HepG2 (cell line): ENCODE results near the gene SPRED3. TPM values are rescaled to one million over a fixed set of nuclear protein-coding genes. Genes with fewer than 3 reads are reported as not detected.
A peak's percentile ranks its signal among the peaks of the same experiment; 100 is the strongest.

Experiments used
- ATAC-seq: fragments of 200-7000 bp; cut with Tn5 transposase; 3 replicates; pipeline ENCODE4 v1.9.1; 2020; ENCODE audit warnings: mild to moderate bottlenecking, moderate library complexity
- BruUV-seq: library from RNA; stranded (reverse); fragments of 400-500 nt; replicated peaks from 2 replicates; lab custom pipeline; 2021; lab: Mats Ljungman, UMichigan
- CTCF ChIA-PET: fragments of 300-600 bp; formaldehyde crosslinking; extraction: SDS; loops from one replicate; lab custom pipeline; 2021; ENCODE audit warnings: low total read pairs, inconsistent platforms, low intra/inter-chr PET ratio; lab: Yijun Ruan, JAX
- POLR2A ChIA-PET: fragments of 350-600 bp; sonication (Branson Sonifier 250); formaldehyde crosslinking; loops from one replicate; lab custom pipeline; 2020; ENCODE audit warnings: antibody characterized with exemption, inconsistent platforms; lab: Yijun Ruan, JAX
- DNase-seq: peaks from one replicate; pipeline ENCODE4 v3.0.0-alpha.2; 2015; ENCODE audit warnings: low spot score
- FAIRE-seq: peaks from 3 replicates; lab custom pipeline; 2011; peaks lifted over from hg19 to GRCh38; lab: Jason Lieb, UNC
- H2AFZ ChIP-seq: one replicate; pipeline ENCODE4 v1.6.1; 2011; ENCODE audit warnings: low read length, inconsistent platforms
- H3K27ac ChIP-seq: fragments of 300-600 bp; 3 replicates; pipeline ENCODE4 v1.8.0; 2011; ENCODE audit warnings: mixed run types, mild to moderate bottlenecking, mixed read lengths, low read length, inconsistent platforms; ENCODE audit not compliant: insufficient read depth; ENCODE audit errors: extremely low read length
- H3K27me3 ChIP-seq, 2 experiments: fragments of 200-600 bp in 1 of 2; 2 replicates in 1 of 2; 3 replicates in 1 of 2; pipeline versions ENCODE4 v1.6.0 to v1.8.0; 2011; ENCODE audit warnings: low read length in 2 of 2, mild to moderate bottlenecking in 2 of 2, moderate library complexity in 2 of 2, inconsistent platforms in 1 of 2; ENCODE audit not compliant: insufficient read depth in 2 of 2, control insufficient read depth in 1 of 2
- H3K36me3 ChIP-seq, 2 experiments: fragments of 200-600 bp in 1 of 2; replicated peaks in 1 of 2; 2 replicates in 1 of 2; 3 replicates in 1 of 2; pipeline versions ENCODE4 v1.5.1 to v1.8.0; 2011; ENCODE audit warnings: low read length in 2 of 2, inconsistent platforms in 1 of 2; ENCODE audit not compliant: insufficient read depth in 2 of 2, control insufficient read depth in 1 of 2
- H3K4me1 ChIP-seq: 2 replicates; pipeline ENCODE4 v1.5.1; 2012; ENCODE audit warnings: low read length, inconsistent platforms; ENCODE audit not compliant: insufficient read depth
- H3K4me2 ChIP-seq: 2 replicates; pipeline ENCODE4 v1.6.0; 2011; ENCODE audit warnings: low read depth, low read length, inconsistent platforms
- H3K4me3 ChIP-seq, 3 experiments: fragments of 200-600 bp in 1 of 3; sonication (generic), shearing (Covaris generic) in 1 of 3; replicated peaks in 1 of 3; 2 replicates each; pipeline ENCODE4 v1.5.1; 2011 to 2016; ENCODE audit warnings: low read length in 3 of 3, inconsistent platforms in 2 of 3, low read depth in 2 of 3, mild to moderate bottlenecking in 2 of 3, control low read depth in 1 of 3, mixed read lengths in 1 of 3; ENCODE audit not compliant: insufficient read depth in 1 of 3
- H3K79me2 ChIP-seq: one replicate; pipeline ENCODE4 v1.6.1; 2011; ENCODE audit warnings: low read length, inconsistent platforms; ENCODE audit not compliant: insufficient read depth
- H3K9ac ChIP-seq: 2 replicates; pipeline ENCODE4 v1.6.0; 2011; ENCODE audit warnings: mild to moderate bottlenecking, low read depth, low read length, inconsistent platforms; ENCODE audit not compliant: insufficient read depth
- H3K9me3 ChIP-seq: 2 replicates; pipeline ENCODE4 v1.5.1; 2012; ENCODE audit warnings: mild to moderate bottlenecking, low read length
- H4K20me1 ChIP-seq: 2 replicates; pipeline ENCODE4 v1.6.0; 2011; ENCODE audit warnings: inconsistent platforms, mild to moderate bottlenecking, low read length, moderate library complexity; ENCODE audit not compliant: insufficient read depth
- CREB1 ChIP-seq, 2 experiments: fragments of 450-650 bp in 1 of 2; IDR thresholded peaks; 2 replicates each; pipeline ENCODE4 v1.6.1; 2016 to 2017; ENCODE audit warnings: control low read depth in 1 of 2, mild to moderate bottlenecking in 1 of 2, missing compliant biosample characterization in 1 of 2, missing genetic modification characterization in 1 of 2
- CREM ChIP-seq, 2 experiments: sonication (generic) in 1 of 2; formaldehyde crosslinking in 1 of 2; IDR thresholded peaks; 2 replicates each; pipeline versions ENCODE4 v1.4.0 to v1.6.1; 2016 to 2020; ENCODE audit warnings: antibody characterized with exemption in 1 of 2, mild to moderate bottlenecking in 1 of 2, missing genetic modification reagents in 1 of 2
- GATAD2A ChIP-seq: IDR thresholded peaks from 2 replicates; pipeline ENCODE4 v1.6.1; 2016
- HNF1B ChIP-seq: sonication (generic); formaldehyde crosslinking; IDR thresholded peaks from 2 replicates; pipeline ENCODE4 v1.5.1; 2020; ENCODE audit warnings: mild to moderate bottlenecking, moderate library complexity, missing genetic modification reagents
- POLR2AphosphoS5 ChIP-seq: IDR thresholded peaks from 2 replicates; pipeline ENCODE4 v1.6.1; 2012; ENCODE audit warnings: low read depth, low read length
- PRDM4 ChIP-seq: sonication (generic); formaldehyde crosslinking; IDR thresholded peaks from 2 replicates; pipeline ENCODE4 v1.9.0; 2021; ENCODE audit warnings: missing genetic modification reagents, borderline replicate concordance
- RCOR2 ChIP-seq: IDR thresholded peaks from 2 replicates; pipeline ENCODE4 v1.6.1; 2016; ENCODE audit warnings: missing biosample characterization, missing genetic modification reagents
- SETDB1 ChIP-seq: sonication (generic); formaldehyde crosslinking; IDR thresholded peaks from 2 replicates; pipeline ENCODE4 v1.5.1; 2020; ENCODE audit warnings: missing genetic modification reagents, mild to moderate bottlenecking, borderline replicate concordance
- SMC3 ChIP-seq: IDR thresholded peaks from 2 replicates; pipeline ENCODE4 v1.6.1; 2011; ENCODE audit warnings: low read length, improper control_type of control experiment
- ZC3H13 ChIP-seq: sonication (generic); formaldehyde crosslinking; IDR thresholded peaks from 2 replicates; pipeline ENCODE4 v1.8.1; 2023; ENCODE audit warnings: mild to moderate bottlenecking, missing genetic modification reagents, moderate library complexity
- ZNF136 ChIP-seq: sonication (generic); formaldehyde crosslinking; IDR thresholded peaks from 2 replicates; pipeline ENCODE4 v1.8.1; 2022; ENCODE audit warnings: low read depth, mild to moderate bottlenecking, moderate library complexity, missing genetic modification reagents
- ZNF335 ChIP-seq: sonication (generic); formaldehyde crosslinking; IDR thresholded peaks from 2 replicates; pipeline ENCODE4 v1.4.0; 2020; ENCODE audit warnings: missing genetic modification reagents
- ZNF451 ChIP-seq: sonication (generic); formaldehyde crosslinking; IDR thresholded peaks from 2 replicates; pipeline ENCODE4 v1.5.0; 2020; ENCODE audit warnings: mild to moderate bottlenecking, missing genetic modification reagents
- ZNF597 ChIP-seq: sonication (generic); formaldehyde crosslinking; IDR thresholded peaks from 2 replicates; pipeline ENCODE4 v1.5.0; 2020; ENCODE audit warnings: missing genetic modification reagents
- ZNF652 ChIP-seq: IDR thresholded peaks from 2 replicates; pipeline ENCODE4 v1.6.1; 2016; ENCODE audit warnings: low read depth, borderline replicate concordance
- ZNF770 ChIP-seq: sonication (generic); formaldehyde crosslinking; IDR thresholded peaks from 2 replicates; pipeline ENCODE4 v1.5.0; 2020; ENCODE audit warnings: mild to moderate bottlenecking, missing genetic modification reagents
- ZNF841 ChIP-seq: sonication (generic); formaldehyde crosslinking; IDR thresholded peaks from 2 replicates; pipeline ENCODE4 v1.8.1; 2023; ENCODE audit warnings: missing genetic modification reagents, borderline replicate concordance
- WGBS: methylation state at CpG from one replicate; pipeline ENCODE4 v1.1.6; 2017; ENCODE audit warnings: low lambda C conversion rate; 5-methylcytosine and 5-hydroxymethylcytosine counted together
- in situ Hi-C: cut with HindIII; loops from 2 replicates; pipeline ENCODE4 v1.10.0; 2017; ENCODE audit warnings: low pct_unique_long_range_greater_than_20kb; ENCODE audit not compliant: extremely low pct_ligation_motif_present
- intact Hi-C: fragments of 100-400 bp; cut with micrococcal nuclease; formaldehyde crosslinking; loops from one replicate; pipeline ENCODE4 v1.10.0; 2022; ENCODE audit not compliant: unreplicated experiment
- polyA plus RNA-seq, 8 experiments: library from polyadenylated mRNA; depleted of rRNA in 3 of 8; stranded (reverse) in 7 of 8; unstranded in 1 of 8; fragments of >200 nt; fragmentation: Illumina TruSeq in 4 of 8; extraction: Trizol in 4 of 8; gene quantifications; 2 replicates each; pipeline versions ENCODE4 v1.2.1 to v1.2.3, GENCODE V29; 2011 to 2016; ENCODE audit warnings: low read depth in 4 of 8, missing spikeins in 1 of 8, mixed read lengths in 1 of 8; ENCODE audit not compliant: insufficient read depth in 1 of 8
- total RNA-seq, 5 experiments: library from RNA; depleted of rRNA; stranded (reverse); fragments of >200 nt; fragmentation: Illumina TruSeq; extraction: Trizol; gene quantifications; 2 replicates each; pipeline ENCODE4 v1.2.3, GENCODE V29; 2016; ENCODE audit warnings: low read depth in 1 of 5

SPRED3 gene
- total and polyA plus RNA-seq, 2 of the 13 experiments (the other 11 are each of a cell fraction or from before 2014, with no cell fraction given) = 0.15 to 0.17 TPM

GRCh38 chr19:38402623-38402966 is 14.1 kb downstream of the SPRED3 start:
- Histone ChIP-seq H3K4me2 (peak overlapping the region; percentile 89), H3K79me2 (no peaks in the 10 kb centered on the region), H3K4me1 (no peaks in the 10 kb centered on the region), H2AFZ (peak overlapping the region; percentile 70), H3K36me3 (no peaks in the 10 kb centered on the region), H3K27me3 (peaks cover 5 to 17% of the 10 kb centered on the region in 2 experiments; a peak in 3 of 5 replicates), H3K9ac (peak overlapping the region; percentile 37), H3K4me3 (peak overlapping the region in 2 of 3 experiments; percentile 27 to 86; a peak in 3 of 6 replicates), H3K9me3 (no peaks in the 10 kb centered on the region), H4K20me1 (no peaks in the 10 kb centered on the region), H3K27ac (no peak overlapping the region)
- peak; percentile 71 for FAIRE-seq
- BruUV-seq = no TSS peak
- ATAC-seq = no peak
- ChIA-PET CTCF (interaction anchor here (0.8 to 1.3 kb wide), 3 partner anchors 39 to 172 kb away, joined by 4 to 5 read pairs (median 4); no protein-coding TSS in a partner anchor), POLR2A (interaction anchor here (0.6 to 2.7 kb wide), 14 partner anchors 8 to 623 kb away, joined by 3 to 30 read pairs (median 6); partner anchors contain the start of genes ACTN4, EIF3K, GGN and MRPS12)
- no peak for DNase-seq
- in situ Hi-C loops (no loop called here), intact Hi-C loops (loop anchor here (5.0 kb wide), 1 partner anchor 230 kb away; no protein-coding TSS in a partner anchor)
- 4% methylated on average over 9 of the region's 18 CpGs for WGBS
- TF ChIP-seq PRDM4 (CRISPR knock-in tag) (no peak), CREB1 (IDR thresholded peaks at IDR 0.05) (no peak), CREB1 (CRISPR knock-in tag; IDR thresholded peaks at IDR 0.05) (0 out of 2 replicates have a peak, but pooled peaks have one; percentile 24), ZNF770 (CRISPR knock-in tag) (peak; percentile 91), RCOR2 (CRISPR knock-in tag) (0 out of 2 replicates have a peak, but pooled peaks have one; percentile 9), POLR2AphosphoS5 (peak; percentile 46; the same call in 1 of the 2 replicates), ZNF136 (no peak), ZNF335 (CRISPR knock-in tag) (0 out of 2 replicates have a peak, but pooled peaks have one; percentile 0), HNF1B (0 out of 2 replicates have a peak, but pooled peaks have one; percentile 15), ZNF841 (no peak), CREM (IDR thresholded peaks at IDR 0.05) (0 out of 2 replicates have a peak, but pooled peaks have one; percentile 18), CREM (CRISPR knock-in tag; IDR thresholded peaks at IDR 0.05) (no peak), ZNF451 (no peak), ZNF597 (no peak), SETDB1 (CRISPR knock-in tag) (no peak), ZC3H13 (CRISPR knock-in tag) (no peak), GATAD2A (CRISPR knock-in tag) (0 out of 2 replicates have a peak, but pooled peaks have one; percentile 25), SMC3 (no peak), ZNF652 (CRISPR knock-in tag) (no peak)
